GM12878 (cell line): ENCODE measurements around the gene PLPP7. TPM values are rescaled to one million over a fixed set of nuclear protein-coding genes. Genes with fewer than 3 reads are reported as not detected.

Experiments
- ATAC-seq: fragments of 200-7000 bp; cut with Tn5 transposase; 3 replicates; pipeline ENCODE4 v1.9.1; 2020; ENCODE audit warnings: mild to moderate bottlenecking, moderate library complexity
- BruUV-seq: library from RNA; stranded (reverse); fragments of 400-500 nt; replicated peaks from 2 replicates; lab custom pipeline; 2021; lab: Mats Ljungman, UMichigan
- CTCF ChIA-PET: fragments of 300-600 bp; sonication (Branson Sonifier 250); formaldehyde crosslinking; extraction: SDS; loops from one replicate; lab custom pipeline; 2021; ENCODE audit warnings: inconsistent platforms; lab: Yijun Ruan, JAX
- POLR2A ChIA-PET: fragments of 350-600 bp; formaldehyde crosslinking; extraction: SDS; loops from one replicate; lab custom pipeline; 2021; ENCODE audit warnings: inconsistent platforms; lab: Charles Lee
- RAD21 ChIA-PET: fragments of 300-600 bp; sonication (Branson Sonifier 250); formaldehyde crosslinking; loops from one replicate; lab custom pipeline; 2023; ENCODE audit warnings: antibody characterized with exemption; ENCODE audit not compliant: unreplicated experiment; lab: Charles Lee
- SMC1A ChIA-PET: fragments of 300-600 bp; sonication (Branson Sonifier 250); formaldehyde crosslinking; loops from one replicate; lab custom pipeline; 2023; ENCODE audit not compliant: unreplicated experiment, uncharacterized antibody; lab: Charles Lee
- DNase-seq: peaks from one replicate; pipeline ENCODE4 v3.0.0-alpha.2; 2011; ENCODE audit warnings: low read depth, low spot score
- FAIRE-seq: peaks from 3 replicates; lab custom pipeline; 2011; peaks lifted over from hg19 to GRCh38; lab: Jason Lieb, UNC
- H2AFZ ChIP-seq: 2 replicates; pipeline ENCODE4 v1.6.0; 2011; ENCODE audit warnings: low read depth, low read length, control low read depth; ENCODE audit not compliant: control insufficient read depth
- H3K27ac ChIP-seq: 2 replicates; pipeline ENCODE4 v1.5.1; 2011; ENCODE audit warnings: control low read depth; ENCODE audit not compliant: control insufficient read depth, insufficient read depth
- H3K27me3 ChIP-seq, 2 experiments: replicated peaks in 1 of 2; 2 replicates each; pipeline versions ENCODE4 v1.6.0 to v1.6.1; 2011; ENCODE audit warnings: low read length in 1 of 2; ENCODE audit not compliant: control insufficient read depth in 2 of 2, insufficient read depth in 2 of 2
- H3K36me3 ChIP-seq, 2 experiments: 2 replicates each; pipeline ENCODE4 v1.5.1; 2011; ENCODE audit warnings: low read length in 1 of 2; ENCODE audit not compliant: control insufficient read depth in 2 of 2, insufficient read depth in 2 of 2
- H3K4me1 ChIP-seq: 2 replicates; pipeline ENCODE4 v1.6.1; 2011; ENCODE audit warnings: mild to moderate bottlenecking, low read length, moderate library complexity, mixed read lengths; ENCODE audit not compliant: control insufficient read depth, insufficient read depth
- H3K4me2 ChIP-seq: 2 replicates; pipeline ENCODE4 v1.6.0; 2011; ENCODE audit warnings: control low read depth; ENCODE audit not compliant: control insufficient read depth, insufficient read depth
- H3K4me3 ChIP-seq: fragments of 200-600 bp; sonication (generic); 2 replicates; pipeline ENCODE4 v1.5.1; 2016
- H3K79me2 ChIP-seq: 2 replicates; pipeline ENCODE4 v1.6.0; 2011; ENCODE audit warnings: low read length; ENCODE audit not compliant: control insufficient read depth, insufficient read depth
- H3K9ac ChIP-seq: 2 replicates; pipeline ENCODE4 v1.8.0; 2011; ENCODE audit warnings: low read length, control low read depth, mixed read lengths; ENCODE audit not compliant: control insufficient read depth, insufficient read depth
- H3K9me3 ChIP-seq: replicated peaks from 3 replicates; pipeline ENCODE4 v1.5.1; 2011; ENCODE audit warnings: mild to moderate bottlenecking, low read length; ENCODE audit not compliant: control insufficient read depth, insufficient read depth
- H4K20me1 ChIP-seq: 2 replicates; pipeline ENCODE4 v1.6.0; 2011; ENCODE audit not compliant: control insufficient read depth, insufficient read depth
- ATF3 ChIP-seq: IDR thresholded peaks from 2 replicates; pipeline ENCODE4 v1.6.1; 2011; ENCODE audit warnings: low read depth, mild to moderate bottlenecking, low read length, moderate library complexity, borderline replicate concordance; ENCODE audit errors: extremely low read depth
- BACH1 ChIP-seq: fragments of 450-650 bp; IDR thresholded peaks from 2 replicates; pipeline ENCODE4 v1.6.1; 2017; ENCODE audit warnings: mild to moderate bottlenecking, borderline replicate concordance
- CHD4 ChIP-seq: fragments of 200-600 bp; sonication (generic); IDR thresholded peaks from 2 replicates; pipeline ENCODE4 v1.6.1; 2016; ENCODE audit warnings: mild to moderate bottlenecking
- HCFC1 ChIP-seq: fragments of 150-350 bp; IDR thresholded peaks from 2 replicates; pipeline ENCODE4 v1.6.1; 2014; ENCODE audit warnings: low read length
- IKZF2 ChIP-seq, 2 experiments: fragments of 450-650 bp; IDR thresholded peaks; 2 replicates each; pipeline ENCODE4 v1.6.1; 2017; ENCODE audit warnings: mild to moderate bottlenecking in 2 of 2, moderate library complexity in 2 of 2
- IRF4 ChIP-seq: IDR thresholded peaks from 2 replicates; pipeline ENCODE4 v1.6.1; 2011; ENCODE audit warnings: low read depth, low read length
- MTA3 ChIP-seq: IDR thresholded peaks from 2 replicates; pipeline ENCODE4 v1.6.1; 2012; ENCODE audit warnings: low read length, inconsistent platforms, borderline replicate concordance
- POLR2A ChIP-seq: IDR thresholded peaks from 2 replicates; pipeline ENCODE4 v1.6.1; 2011; ENCODE audit warnings: low read depth, mild to moderate bottlenecking, low read length
- SMAD1 ChIP-seq: fragments of 450-650 bp; IDR thresholded peaks from 2 replicates; pipeline ENCODE4 v1.6.1; 2018; ENCODE audit warnings: mild to moderate bottlenecking, low read depth; ENCODE audit not compliant: partially characterized antibody
- SREBF1 ChIP-seq: IDR thresholded peaks from 2 replicates; pipeline ENCODE4 v1.6.1; 2012; ENCODE audit warnings: mild to moderate bottlenecking, low read length
- TCF7 ChIP-seq: IDR thresholded peaks from 2 replicates; pipeline ENCODE4 v1.6.1; 2014; ENCODE audit warnings: antibody characterized with exemption, borderline replicate concordance
- USF1 ChIP-seq: IDR thresholded peaks from 2 replicates; pipeline ENCODE4 v1.6.1; 2011; ENCODE audit warnings: borderline replicate concordance, low read depth, mild to moderate bottlenecking, moderate library complexity, mixed read lengths, low read length; ENCODE audit not compliant: insufficient read depth; ENCODE audit errors: extremely low read length
- USF2 ChIP-seq: IDR thresholded peaks from 2 replicates; pipeline ENCODE4 v1.6.1; 2011; ENCODE audit warnings: low read depth, low read length, improper control_type of control experiment, borderline replicate concordance
- WGBS: methylation state at CpG from one replicate; pipeline ENCODE4 v1.1.6; 2016; ENCODE audit warnings: low lambda C conversion rate; ENCODE audit not compliant: insufficient replicate concordance, insufficient coverage; ENCODE audit errors: missing lambda C conversion rate; 5-methylcytosine and 5-hydroxymethylcytosine counted together
- in situ Hi-C: fragments of 300-500 bp; cut with MboI; formaldehyde crosslinking; loops from 9 replicates; pipeline ENCODE4 v1.14.3; 2018; ENCODE audit warnings: mixed read lengths
- intact Hi-C: fragments of 100-400 bp; cut with micrococcal nuclease; formaldehyde crosslinking; loops from one replicate; pipeline ENCODE4 v1.14.2; 2022; ENCODE audit not compliant: unreplicated experiment
- polyA plus RNA-seq, 11 experiments: library from polyadenylated mRNA; depleted of rRNA in 4 of 11; unstranded in 6 of 11; stranded (reverse) in 5 of 11; fragments of >200 nt; fragmentation: Nextera tagmentation in 4 of 11; fragmentation: Illumina TruSeq in 1 of 11; extraction: Ambion mirVana in 4 of 11; extraction: Trizol in 1 of 11; gene quantifications; 1 replicate in 1 of 11; 2 replicates in 10 of 11; pipeline versions ENCODE4 v1.2.1 to v1.2.3, GENCODE V29; 2011 to 2016; ENCODE audit warnings: inconsistent platforms in 2 of 11, missing spikeins in 2 of 11, low read depth in 1 of 11
- total RNA-seq, 4 experiments: library from RNA; depleted of rRNA in 3 of 4; stranded (reverse); fragments of >200 nt in 3 of 4; fragmentation: Illumina TruSeq in 1 of 4; extraction: Trizol in 1 of 4; gene quantifications; 2 replicates each; pipeline versions ENCODE4 v1.2.1 to v1.2.3, GENCODE V29; 2013 to 2021

PLPP7 gene
- total and polyA plus RNA-seq, 10 of the 15 experiments (the other 5 are each of a cell fraction or from before 2014, with no cell fraction given), result 0.05 to 1.0 (median 0.40) TPM; not detected in 3

GRCh38 chr9:131308452-131308851 is 18.9 kb downstream of the PLPP7 start:
- RAD21 ChIA-PET, result no interaction called here
- WGBS, result 59% methylated on average over 11 of the region's 11 CpGs
- no peak overlapping the region for H3K27ac ChIP-seq

More at GRCh38 chr9:131308452-131308851, 18.9 kb downstream of the PLPP7 start:
- H3K9ac ChIP-seq, result no peak overlapping the region
- CTCF ChIA-PET, result no interaction called here
- FAIRE-seq, result no peak
- no peak overlapping the region for H3K4me3 ChIP-seq
- no peaks in the 10 kb centered on the region for H3K4me1 ChIP-seq
- no peaks in the 10 kb centered on the region for H3K79me2 ChIP-seq
- TF ChIP-seq SREBF1 (no peak), CHD4 (no peak), MTA3 (no peak), IRF4 (no peak), ATF3 (no peak), USF1 (no peak), BACH1 (no peak), IKZF2 (IDR thresholded peaks at IDR 0.05) (no peak), USF2 (no peak), SMAD1 (no peak), HCFC1 (no peak), POLR2A (no peak), TCF7 (no peak)
- TF ChIP-seq, all 136 proteins: peak for 0
- POLR2A ChIA-PET, result no interaction called here
- Histone ChIP-seq H2AFZ (no peak overlapping the region), H4K20me1 (no peaks in the 10 kb centered on the region), H3K9me3 (no peaks in the 10 kb centered on the region), H3K27me3 (no peaks in the 10 kb centered on the region), H3K4me2 (no peak overlapping the region), H3K36me3 (no peaks in the 10 kb centered on the region)
- no TSS peak for BruUV-seq
- SMC1A ChIA-PET, result no interaction called here
- no peak for DNase-seq
- intact Hi-C loops, result no loop called here
- no peak for ATAC-seq
- in situ Hi-C loops, result no loop called here
